ENCODE data around the gene NDC1. TPM values are rescaled to one million over a fixed set of nuclear protein-coding genes. Genes with fewer than 3 reads are reported as not detected.
"Not testable (repeated sequence)": the region's sequence is repeated elsewhere in the genome, so short reads cannot be mapped to it uniquely, and the experiment has no call there.

The NDC1 gene
- total RNA-seq, 1 donor from 2014 or later: 15.0 TPM

GRCh38 chr1:53763911-53764310 is 74.2 kb downstream of the NDC1 start:
- no peak for DNase-seq

GRCh38 chr1:53763461-53763860 is 74.6 kb downstream of the NDC1 start:
- DNase-seq: no peak

- DNase-seq: not testable (repeated sequence)
Measured at GRCh38 chr1:53760497-53760896, 77.6 kb downstream of the NDC1 start.

GRCh38 chr1:53755874-53756273 is 82.2 kb downstream of the NDC1 start:
- no peak for DNase-seq

GRCh38 chr1:53754484-53755312 is 83.4 kb downstream of the NDC1 start:
- peak; percentile 75 for DNase-seq

GRCh38 chr1:53752281-53752680 is 85.8 kb downstream of the NDC1 start:
- no peak for DNase-seq

GRCh38 chr1:53747841-53748240 is 90.3 kb downstream of the NDC1 start:
- no peak for DNase-seq

- DNase-seq: no peak
Measured at GRCh38 chr1:53740621-53741105, 97.4 kb downstream of the NDC1 start.

- peak; percentile 84 for DNase-seq
Measured at GRCh38 chr1:53739109-53739681, 98.9 kb downstream of the NDC1 start, which contains the start of gene GLIS1. TSS of gene GLIS1 (minus strand) at chr1:53739164. CDS start at chr1:53738064, 1,100 bp downstream.

- peak; percentile 23 for DNase-seq
Measured at GRCh38 chr1:53738205-53739108, 99.6 kb downstream of the NDC1 start.

- peak; percentile 28 for DNase-seq
Measured at GRCh38 chr1:53737648-53738204, 100.4 kb downstream of the NDC1 start.

- no peak for DNase-seq
Measured at GRCh38 chr1:53736290-53736689, 101.8 kb downstream of the NDC1 start.

- DNase-seq: no peak
Measured at GRCh38 chr1:53735681-53736080, 102.4 kb downstream of the NDC1 start.

GRCh38 chr1:53735261-53735660 is 102.8 kb downstream of the NDC1 start:
- no peak for DNase-seq

- no peak for DNase-seq
Measured at GRCh38 chr1:53734650-53735211, 103.4 kb downstream of the NDC1 start.

GRCh38 chr1:53733975-53734649 is 104.0 kb downstream of the NDC1 start:
- no peak for DNase-seq

GRCh38 chr1:53733447-53733931 is 104.6 kb downstream of the NDC1 start:
- DNase-seq: no peak

- peak; percentile 28 for DNase-seq
Measured at GRCh38 chr1:53732912-53733317, 105.2 kb downstream of the NDC1 start.

GRCh38 chr1:53732409-53732808 is 105.7 kb downstream of the NDC1 start:
- no peak for DNase-seq

GRCh38 chr1:53731779-53732305 is 106.3 kb downstream of the NDC1 start:
- no peak for DNase-seq

GRCh38 chr1:53731043-53731600 is 107.0 kb downstream of the NDC1 start:
- no peak for DNase-seq
